T-helper 9 cell (primary cell): ENCODE measurements around the gene B4GALNT1.
"Not testable (repeated sequence)": the region's sequence is repeated elsewhere in the genome, so short reads cannot be mapped to it uniquely, and the experiment has no call there.

Experiments
- DNase-seq: peaks from one replicate; pipeline ENCODE4 v3.0.0-alpha.2; 2020

Gene B4GALNT1

DNA sequence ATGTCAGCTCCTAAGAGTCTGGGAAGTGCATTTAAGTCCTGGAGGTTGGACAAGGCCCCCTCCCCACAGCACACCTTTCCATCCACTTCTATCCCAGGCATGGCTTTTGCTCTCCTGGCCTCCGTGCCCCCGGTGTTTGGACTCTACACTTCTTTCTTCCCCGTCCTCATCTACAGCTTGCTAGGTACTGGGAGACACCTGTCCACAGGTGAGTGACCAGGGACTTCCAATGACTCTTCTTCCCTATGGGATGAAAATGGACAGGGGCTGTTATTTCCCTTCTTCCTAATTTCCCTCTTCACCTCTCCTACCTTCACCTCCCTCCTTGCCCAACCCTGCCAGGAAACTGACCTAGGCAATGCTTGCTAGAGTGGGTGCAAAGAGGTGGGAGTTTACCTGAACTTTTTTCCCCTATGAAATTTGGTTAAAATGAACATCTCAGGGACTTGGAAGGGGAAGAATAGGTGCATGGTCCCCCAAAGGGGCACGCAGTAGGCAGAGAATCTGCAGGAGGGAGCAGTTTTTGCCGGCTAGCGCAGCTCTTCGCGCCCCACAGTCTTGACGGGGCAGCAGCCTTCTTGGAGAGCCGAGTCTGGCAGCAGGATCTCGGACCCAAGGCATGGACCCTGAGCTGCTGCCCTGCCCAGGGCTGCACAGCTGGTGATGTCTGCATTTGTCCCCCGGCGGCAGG, 12.6 kb downstream of the B4GALNT1 start:
- DNase-seq, result no peak

DNA sequence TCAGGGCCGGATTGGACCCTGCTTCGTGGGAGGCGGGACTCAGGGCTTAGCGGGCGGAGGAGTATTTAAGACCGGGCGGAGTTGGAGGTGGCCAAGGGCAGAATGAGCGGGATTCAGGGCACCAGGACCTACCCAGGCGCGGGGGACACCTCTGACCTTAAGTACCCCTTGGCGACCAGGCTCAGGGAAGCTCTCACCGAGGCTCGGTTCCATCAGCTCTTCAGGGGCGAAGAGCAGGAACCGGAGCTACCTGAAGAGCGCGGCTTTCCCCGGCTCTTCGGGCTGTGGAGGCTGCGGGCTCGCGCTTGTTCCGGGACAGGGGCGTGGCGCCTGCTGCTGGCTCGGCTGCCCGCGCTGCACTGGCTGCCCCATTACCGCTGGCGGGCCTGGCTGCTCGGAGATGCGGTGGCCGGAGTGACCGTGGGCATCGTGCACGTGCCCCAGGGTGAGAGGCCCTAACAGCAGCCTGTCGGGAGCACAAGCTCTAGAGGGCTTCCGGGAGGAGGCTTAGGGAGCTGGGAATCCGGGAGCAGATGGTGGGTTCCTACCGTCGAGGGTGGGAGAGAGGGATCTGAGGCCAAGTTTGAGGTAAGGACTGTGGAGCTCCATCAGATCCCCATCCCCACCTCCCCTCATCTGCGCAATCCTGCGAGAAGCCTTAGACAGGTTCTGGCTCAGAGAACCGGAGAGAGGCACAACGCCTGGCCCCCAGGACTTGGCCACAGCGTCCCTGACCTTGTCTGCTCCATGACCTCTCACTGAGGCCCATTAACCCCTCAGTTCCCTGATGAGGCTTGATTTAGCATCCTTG, 13.4 kb downstream of the B4GALNT1 start:
- no peak for DNase-seq

DNA sequence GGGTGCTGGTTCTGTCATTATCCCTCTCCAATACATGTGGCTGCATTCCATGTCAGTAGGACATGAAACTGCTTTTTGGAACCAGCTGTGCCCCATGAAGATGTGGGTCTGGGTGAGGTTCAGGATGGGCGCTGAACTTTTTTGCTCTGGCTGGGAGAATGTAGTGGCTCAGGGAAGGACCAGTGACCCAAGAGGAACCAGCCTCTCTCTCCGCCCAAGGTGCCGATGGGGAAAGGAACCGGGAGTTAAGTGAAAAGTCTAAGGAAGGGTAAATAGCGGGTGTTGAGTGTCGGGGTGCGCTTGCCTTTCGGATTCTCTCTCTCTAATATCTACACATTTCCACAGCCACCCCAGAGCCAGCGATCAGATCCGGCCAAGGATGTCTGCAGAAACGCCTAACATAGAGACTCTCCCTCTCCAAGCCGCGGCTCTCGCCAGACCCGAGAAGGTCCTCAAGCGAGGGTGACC, 14.0 kb downstream of the B4GALNT1 start:
- DNase-seq, result no peak

DNA sequence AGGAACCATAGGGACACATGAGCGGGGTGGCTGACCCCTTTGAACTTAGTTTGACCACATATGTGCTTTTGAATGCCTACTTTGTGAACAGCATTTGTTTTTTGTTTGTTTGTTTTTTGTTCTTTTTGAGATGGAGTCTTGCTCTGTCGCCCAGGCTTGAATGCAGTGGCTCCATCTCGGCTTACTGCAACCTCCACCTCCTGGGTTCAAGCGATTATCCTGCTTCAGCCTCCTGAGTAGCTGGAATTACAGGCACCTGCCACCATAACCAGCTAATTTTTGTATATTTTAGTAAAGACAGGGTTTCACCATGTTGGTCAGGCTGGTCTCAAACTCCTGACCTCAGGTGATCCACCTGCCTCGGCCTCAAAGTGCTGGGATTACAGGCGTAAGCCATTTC, 14.6 kb downstream of the B4GALNT1 start:
- DNase-seq, result not testable (repeated sequence)

DNA sequence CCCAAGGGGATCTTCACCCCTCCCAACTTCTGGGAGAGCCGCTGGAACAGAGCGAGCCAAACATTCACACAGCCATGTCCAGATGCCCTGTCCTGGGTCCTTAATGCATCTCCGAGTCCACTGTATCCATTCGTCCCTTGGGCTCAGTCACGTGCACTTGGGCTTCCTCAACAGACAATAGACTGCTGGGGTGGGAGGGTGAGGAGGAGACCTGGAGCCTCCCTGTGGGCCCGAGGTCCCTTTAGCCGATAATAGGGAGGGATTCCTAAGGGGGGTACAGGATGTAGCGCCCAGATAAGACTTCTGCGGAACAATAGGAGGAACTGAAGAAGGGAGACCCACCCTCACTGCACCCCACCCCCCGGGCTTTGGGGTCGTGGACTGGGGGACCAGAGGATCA, 15.1 kb downstream of the B4GALNT1 start:
- DNase-seq, result no peak

DNA sequence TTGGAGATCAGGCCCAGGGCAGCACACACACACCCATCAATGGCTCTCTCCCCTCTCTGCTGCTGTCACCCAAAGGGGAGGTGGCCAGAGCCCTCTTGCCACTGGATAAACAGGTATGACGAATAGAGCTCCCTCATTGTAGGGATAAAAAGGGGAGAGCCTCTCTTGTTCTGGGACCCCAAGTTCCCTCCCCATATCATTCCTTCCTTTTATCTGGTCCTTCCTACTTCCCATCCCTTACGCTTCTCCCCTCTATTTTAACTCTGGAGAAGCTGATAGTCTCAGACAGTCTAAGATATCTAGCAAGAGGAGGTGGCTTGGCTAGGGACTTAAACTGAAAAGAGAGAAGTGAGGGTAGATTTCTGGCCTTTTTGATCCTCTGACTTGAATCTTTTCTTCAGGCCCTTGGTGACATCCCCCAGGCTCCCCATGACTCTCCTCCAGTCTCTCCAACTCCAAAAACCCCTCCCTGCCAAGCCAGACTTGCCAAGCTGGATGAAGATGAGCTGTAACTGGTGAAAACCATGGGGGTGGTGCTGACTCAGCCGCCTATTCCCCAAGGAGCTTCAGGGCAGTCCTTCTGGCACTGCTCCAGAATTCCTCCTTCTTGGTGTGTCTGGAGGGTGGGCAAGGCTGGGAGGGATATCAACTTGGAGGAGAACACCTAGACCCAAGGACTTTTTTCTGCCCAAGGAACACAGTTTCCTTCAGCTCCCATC, 16.5 kb downstream of the B4GALNT1 start:
- DNase-seq, result no peak

DNA sequence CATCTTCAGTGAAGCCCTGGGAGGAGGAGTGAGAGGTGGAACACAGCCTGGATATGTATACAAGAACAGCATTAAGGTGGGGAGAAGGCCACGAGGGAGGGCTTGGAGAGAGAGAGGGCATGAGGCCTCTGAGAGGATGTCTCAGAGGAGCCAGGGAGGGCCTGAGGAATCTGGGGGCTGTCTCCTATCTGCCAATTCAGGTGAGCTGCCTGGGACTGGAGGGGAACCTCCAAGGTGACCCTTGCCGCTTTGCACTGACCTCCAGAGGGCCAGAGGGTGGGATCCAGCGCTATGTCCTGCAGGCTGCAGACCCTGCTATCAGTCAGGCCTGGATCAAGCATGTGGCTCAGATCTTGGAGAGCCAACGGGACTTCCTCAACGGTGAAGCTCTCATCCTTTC, 17.4 kb downstream of the B4GALNT1 start:
- DNase-seq, result no peak

DNA sequence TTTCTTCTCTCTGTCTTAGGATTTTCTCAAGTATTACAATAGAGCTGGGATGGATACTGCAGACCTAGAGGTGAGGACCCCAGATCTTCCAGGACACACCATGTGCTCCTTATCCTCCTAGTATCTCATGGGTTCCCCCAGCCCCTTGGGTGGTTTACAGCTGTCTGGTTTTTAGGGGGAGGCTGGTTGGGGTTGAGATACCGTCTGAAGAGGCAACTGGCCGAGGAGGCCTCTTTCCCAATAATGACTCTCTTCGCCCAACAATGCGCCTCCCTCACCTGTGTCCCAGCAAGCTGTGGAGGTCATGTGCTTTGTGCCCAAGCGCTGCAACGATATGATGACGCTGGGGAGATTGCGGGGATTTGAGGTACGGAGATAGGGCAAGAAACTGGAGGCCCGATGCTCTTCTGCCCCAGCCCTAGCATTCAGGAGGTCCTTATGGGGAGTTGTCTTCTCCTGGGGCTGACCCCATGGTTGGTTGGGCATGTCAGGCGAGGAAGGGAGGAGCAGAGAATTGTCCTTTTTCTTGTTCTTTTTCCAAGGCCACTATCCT, 18.0 kb downstream of the B4GALNT1 start:
- DNase-seq, result no peak

DNA sequence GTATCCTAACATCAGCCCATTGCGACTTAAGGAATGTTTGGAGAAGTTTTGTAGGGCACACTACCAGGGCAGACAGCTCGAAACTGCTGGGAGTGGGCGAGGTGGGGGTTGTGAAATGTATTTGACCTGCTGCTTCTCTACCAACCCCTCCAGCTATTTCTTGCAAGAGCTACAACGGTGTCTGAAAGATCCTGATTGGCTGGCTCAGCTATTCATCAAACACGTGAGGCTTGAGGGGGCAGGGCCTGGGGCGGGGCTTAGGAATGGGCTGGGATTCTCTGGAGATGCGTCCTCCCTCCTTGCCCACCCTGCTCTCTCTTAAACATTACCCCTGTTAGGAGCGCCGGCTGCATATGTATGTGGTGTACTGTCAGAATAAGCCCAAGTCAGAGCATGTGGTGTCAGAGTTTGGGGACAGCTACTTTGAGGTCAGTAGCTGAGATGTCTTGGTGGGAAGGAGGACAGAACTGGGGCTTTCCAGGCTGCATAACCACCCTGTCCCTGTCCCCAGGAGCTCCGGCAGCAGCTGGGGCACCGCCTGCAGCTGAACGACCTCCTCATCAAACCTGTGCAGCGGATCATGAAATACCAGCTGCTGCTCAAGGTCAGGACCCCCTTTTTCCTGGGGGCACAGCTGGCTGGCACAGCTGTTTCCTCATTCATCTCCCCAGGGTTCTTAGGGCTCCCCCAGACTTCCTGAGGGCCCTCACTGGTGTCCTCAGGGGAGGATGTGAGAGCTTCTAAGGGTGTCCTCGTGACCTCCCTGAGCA, 18.6 kb downstream of the B4GALNT1 start:
- DNase-seq, result no peak

DNA sequence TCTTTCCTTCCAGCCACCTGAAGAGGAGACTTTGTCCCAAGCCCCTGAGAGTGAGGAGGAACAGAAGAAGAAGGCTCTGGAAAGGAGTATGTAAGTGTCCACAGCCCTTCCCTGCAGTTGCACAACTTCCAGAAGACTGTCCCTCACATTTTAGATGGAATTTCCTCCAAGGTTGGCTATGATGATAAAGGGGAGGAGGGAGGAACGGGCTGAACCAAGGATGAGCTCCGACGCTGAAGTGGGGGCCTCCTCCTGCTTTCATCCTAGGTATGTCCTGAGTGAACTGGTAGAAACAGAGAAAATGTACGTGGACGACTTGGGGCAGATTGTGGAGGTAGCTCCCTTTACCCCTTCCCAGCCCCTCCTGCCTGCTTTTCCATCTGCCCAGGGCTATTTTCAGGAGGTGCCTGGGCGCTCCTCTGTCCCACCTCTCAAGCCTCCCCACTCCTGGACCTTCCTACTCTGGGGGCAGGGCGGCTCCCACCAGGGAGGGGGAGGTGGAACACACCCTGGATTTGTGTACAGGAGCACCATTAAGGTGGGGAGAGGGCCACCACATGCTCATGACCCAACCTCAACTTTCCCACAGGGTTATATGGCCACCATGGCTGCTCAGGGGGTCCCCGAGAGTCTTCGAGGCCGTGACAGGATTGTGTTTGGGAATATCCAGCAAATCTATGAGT, 19.4 kb downstream of the B4GALNT1 start:
- DNase-seq, result no peak

DNA sequence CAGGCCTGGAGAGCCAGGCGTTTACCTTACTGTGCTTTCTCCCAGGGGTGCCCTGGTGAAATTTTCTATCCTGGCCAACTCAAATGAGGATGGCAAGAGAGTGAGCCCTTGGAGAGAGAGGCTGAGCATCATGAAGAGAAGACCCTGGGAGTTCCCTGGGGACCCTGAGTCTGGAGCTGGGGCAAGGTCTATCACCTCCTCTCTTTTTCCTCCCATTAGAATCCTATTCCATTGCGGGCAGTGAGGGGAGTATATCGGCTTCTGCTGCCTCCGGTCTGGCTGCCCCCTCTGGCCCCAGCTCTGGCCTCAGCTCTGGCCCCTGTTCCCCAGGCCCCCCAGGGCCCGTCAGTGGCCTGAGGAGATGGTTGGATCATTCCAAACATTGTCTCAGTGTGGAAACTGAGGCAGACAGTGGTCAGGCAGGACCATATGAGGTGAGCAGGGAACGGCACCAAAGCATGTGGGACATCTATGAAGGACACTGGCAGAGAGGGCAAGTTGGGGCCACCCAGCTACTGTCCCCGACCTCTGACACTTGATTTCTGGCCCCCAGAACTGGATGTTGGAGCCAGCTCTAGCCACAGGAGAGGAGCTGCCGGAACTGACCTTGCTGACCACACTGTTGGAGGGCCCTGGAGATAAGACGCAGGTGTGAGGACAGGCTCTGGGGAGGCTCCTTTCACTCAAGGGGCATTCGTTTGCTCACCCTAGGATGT, 20.1 kb downstream of the B4GALNT1 start:
- DNase-seq, result no peak

DNA sequence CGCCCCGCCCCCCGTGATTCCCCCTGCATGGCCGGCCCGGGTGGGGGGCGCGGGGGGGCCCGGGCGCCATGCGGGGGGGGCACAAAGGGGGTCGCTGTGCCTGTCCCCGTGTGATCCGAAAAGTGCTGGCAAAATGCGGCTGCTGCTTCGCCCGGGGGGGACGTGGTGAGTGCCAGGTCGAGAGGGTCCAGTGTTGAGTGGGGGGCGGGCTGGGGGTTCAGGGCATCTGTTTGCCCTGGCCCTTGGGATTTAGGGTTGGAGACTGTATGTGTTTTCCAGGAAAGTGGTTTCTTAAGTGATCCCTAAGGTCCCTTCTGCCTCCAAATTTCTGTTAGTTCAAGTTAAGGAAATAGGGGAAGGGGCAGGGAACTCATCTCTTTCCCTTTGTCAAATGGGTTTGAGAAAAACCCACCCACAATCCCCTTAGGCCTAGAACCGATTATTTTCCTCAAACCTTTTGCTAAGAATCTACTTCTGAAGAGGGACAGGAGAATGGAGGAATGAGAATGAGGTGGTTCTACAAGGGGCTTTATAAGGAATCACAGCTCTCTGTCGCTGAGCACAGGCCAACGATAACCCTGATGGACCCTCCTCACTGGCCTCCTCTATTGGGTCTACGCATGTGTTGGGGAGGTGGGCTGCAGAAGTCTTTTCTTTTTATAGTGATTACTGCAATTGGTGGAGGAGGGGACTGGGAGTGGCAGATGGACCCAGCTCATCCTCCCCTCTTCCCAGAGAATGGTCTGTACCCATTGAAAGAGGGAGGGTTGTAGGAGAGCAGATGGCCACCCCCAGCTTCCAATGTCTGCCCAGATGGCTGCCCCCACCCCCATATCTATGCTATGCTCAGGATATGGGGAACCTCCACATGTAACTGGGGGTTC, 20.9 kb downstream of the B4GALNT1 start:
- DNase-seq, result no peak

DNA sequence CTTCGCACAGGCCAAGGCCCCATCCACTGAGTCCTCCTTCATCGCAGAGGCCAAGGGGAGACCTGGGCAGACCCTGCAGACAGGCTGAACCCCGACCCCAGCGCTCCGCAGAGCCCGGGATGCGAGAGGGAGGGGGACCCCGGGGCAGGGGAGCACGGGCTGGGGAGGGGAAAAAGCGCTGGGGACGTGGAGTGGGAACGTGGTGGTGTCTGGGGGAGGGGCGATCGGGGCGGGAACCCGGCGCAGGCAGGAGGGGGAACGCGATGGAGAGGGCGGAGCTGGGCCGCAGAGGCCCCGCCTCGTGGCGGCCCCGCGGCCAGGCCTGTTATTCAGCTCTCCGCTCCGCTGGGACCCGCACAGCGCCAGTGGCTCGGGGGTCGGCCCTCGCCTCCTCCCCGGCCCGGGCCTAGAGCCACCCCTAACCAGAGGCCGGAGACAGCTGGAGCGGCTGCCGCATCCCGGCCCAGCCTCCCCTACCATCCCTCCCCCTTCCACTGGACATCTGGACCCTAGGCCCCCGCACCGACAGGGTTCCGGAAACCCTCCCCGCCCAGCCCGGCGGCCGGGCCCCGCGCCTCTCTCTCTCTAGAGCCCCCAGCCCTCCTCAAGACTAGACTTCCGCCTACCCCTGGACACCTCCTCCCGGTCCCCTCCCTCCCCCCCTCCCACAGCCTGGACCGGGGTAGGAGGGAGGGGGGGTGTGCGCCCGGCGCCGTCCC, 21.7 kb downstream of the B4GALNT1 start, which contains the start of gene ARHGEF25:
Gene ARHGEF25 (plus strand): TSS at position 328 of the 719 bp plus-strand sequence. CDS start 460 bp downstream, outside the sequence.
- DNase-seq, result peak; percentile 37

DNA sequence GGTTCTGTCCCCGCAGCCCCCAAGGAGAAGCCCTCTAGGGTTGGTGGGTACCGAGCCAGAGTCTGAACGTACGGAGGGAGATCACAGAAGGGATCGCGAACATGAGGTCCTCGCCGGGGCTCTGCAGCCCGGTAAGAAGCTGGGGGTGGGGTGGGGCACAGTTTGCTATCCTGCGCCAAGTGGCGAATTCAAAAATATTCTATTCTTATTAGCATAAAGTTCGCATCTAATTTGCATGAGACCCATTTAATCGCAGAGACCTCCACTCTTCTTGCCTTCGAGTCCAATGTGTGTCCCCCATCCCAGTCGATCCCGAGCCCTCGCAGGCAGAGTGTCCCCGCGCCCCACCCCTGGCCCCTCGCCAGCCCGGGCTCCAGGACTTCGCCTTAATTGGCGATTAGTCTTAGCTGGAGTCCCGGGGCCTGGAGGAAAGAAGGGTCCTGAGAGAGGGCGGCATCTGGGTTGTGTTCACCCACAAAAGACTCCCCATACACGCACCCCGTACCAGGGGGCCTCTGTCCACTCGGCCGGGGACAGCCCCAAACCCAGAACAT, 22.4 kb downstream of the B4GALNT1 start:
- DNase-seq, result no peak

DNA sequence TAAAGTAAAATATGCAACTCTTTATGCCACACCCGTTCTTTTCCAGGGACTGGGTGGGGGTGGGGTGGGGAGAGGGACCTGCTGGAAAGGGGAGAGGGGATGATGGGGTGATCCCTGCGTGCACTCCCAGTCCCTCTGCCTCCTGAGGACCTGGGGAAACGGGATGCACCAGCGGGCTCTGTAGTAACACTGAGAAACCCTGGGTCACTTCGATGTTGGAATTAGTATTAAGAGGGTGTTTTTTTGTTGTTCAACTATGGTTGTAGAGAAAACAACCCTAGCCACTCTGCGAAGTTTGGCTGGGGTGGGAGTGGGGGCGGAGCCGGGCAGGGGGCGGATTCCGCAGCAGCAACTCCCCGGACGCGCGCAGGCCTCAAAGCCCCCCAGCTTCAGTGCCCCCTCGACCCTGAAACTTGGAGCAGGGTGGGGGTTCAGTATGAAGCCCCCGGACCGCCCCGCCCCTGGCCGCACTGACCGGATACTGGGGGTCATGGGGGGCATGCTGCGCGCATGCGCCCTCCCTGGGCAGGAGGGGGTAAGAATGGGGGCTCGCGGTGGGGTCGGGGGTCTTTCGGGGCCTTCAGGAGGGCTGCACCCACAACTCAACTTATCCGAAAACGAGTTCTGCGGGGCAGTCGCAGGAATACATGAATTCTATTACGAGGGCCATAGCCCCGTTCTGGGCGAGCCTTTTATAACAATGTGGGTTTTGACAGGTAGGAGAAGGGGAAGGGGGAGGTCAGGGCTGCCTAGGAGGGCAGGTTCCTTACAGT, 23.0 kb downstream of the B4GALNT1 start:
- DNase-seq, result no peak

DNA sequence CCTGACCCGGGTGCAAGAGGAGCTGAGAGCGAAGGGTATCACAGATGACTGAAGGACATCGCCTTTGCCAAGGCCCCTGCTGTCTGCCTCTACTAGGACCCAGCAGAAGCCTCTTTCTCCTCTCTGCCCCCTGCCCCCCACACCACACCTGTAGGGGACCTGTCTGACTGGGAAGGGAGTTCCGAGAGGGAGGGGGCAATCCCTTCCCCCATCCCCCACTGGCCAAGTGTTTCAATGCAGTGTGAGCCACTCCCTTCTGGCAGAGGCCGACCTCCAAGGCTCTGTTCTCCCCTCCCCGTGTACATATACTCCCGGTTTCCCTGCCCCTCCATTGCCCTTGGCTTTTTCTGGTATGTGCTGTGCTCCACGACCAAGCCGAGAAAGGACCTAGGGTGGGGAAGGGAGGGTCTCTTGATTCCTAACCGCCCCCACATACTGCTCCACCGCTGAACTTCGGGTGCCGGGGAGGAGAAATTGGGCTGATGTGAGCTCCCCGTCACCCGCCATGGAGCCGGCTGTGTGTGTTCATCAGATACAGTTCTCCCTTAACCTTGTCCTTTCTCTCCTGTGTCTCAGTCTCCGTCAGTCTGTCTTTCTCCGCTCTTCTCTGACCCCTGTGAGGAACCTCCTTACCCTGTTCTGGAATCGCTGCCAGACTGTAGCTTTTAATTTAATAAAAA, 23.8 kb downstream of the B4GALNT1 start:
- DNase-seq, result no peak

DNA sequence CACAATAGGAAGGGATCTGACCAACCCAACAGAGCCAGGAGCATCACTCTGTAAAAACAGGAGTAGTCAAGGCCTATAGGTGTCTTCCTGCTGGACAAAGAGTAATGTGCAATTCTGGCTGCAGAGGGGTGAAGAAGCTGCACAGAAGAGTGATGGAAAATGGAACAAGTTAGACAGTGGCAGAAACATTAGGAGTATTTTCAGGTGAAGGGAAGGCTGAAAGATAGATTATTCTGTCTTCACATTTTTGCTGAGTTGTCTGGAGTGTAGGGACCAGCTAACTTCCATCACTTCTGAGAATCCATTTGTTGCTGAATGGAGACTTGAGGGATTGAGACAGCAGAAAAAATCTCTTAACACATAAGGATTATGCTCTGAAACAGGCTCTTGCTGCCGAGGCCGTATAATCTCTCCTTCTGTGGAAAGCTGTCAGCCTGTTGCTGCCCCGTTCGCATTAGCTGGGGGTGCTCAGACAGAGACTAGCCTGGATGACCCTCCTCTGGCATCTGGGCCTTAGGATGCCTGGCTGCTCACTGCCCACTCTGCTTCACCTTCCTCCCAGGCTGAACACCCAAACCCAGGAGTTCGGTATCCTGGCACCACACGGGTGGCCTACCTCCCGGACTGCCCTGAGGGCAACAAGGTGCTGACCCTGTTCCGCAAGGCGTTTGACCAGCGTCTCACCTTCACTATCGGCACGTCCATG, 24.9 kb downstream of the B4GALNT1 start:
- DNase-seq, result no peak
